ENCODE results near the gene RAB2B.
A peak's percentile ranks its signal among the peaks of the same experiment; 100 is the strongest.

The RAB2B gene

GRCh38 chr14:21476925-21477681 lies at the start of gene RAB2B, which contains the start of gene TOX4:
RAB2B (minus strand) TSS chr14:21476959; CDS start chr14:21476872, 87 bp downstream.
TOX4 (plus strand) TSS chr14:21477195; CDS start chr14:21477279, 84 bp downstream.
- peak; percentile 96 for DNase-seq (ENCODE audit: extremely low read depth, low read depth)
- H3K4me3 ChIP-seq (replicated peaks; ENCODE audit: low read depth, low read length), result peak within 1 kb of the TSS; percentile 100
- peak; percentile 95 for TF ChIP-seq CTCF (IDR thresholded peaks at IDR 0.05; ENCODE audit: low read depth, low read length, missing control alignments)

GRCh38 chr14:21525962-21526671 lies 49.4 kb upstream of the RAB2B start, which contains the start of gene SALL2:
SALL2 (minus strand) TSS chr14:21526346; CDS start chr14:21526127, 219 bp downstream.
- DNase-seq (ENCODE audit: extremely low read depth, low read depth), result peak; percentile 26
- no peak for TF ChIP-seq CTCF (IDR thresholded peaks at IDR 0.05; ENCODE audit: low read depth, low read length, missing control alignments)
- H3K4me3 ChIP-seq (replicated peaks; ENCODE audit: low read depth, low read length), result peak within 1 kb of the TSS; percentile 53

- no peak for DNase-seq (ENCODE audit: extremely low read depth, low read depth)
- TF ChIP-seq CTCF (IDR thresholded peaks at IDR 0.05; ENCODE audit: low read depth, low read length, missing control alignments), result no peak
- H3K4me3 ChIP-seq (replicated peaks; ENCODE audit: low read depth, low read length), result peak overlapping the region; percentile 53
Measured at GRCh38 chr14:21525571-21525961, 48.8 kb upstream of the RAB2B start.

- no peak for DNase-seq (ENCODE audit: extremely low read depth, low read depth)
- no peak for TF ChIP-seq CTCF (IDR thresholded peaks at IDR 0.05; ENCODE audit: low read depth, low read length, missing control alignments)
- peak overlapping the region; percentile 53 for H3K4me3 ChIP-seq (replicated peaks; ENCODE audit: low read depth, low read length)
Measured at GRCh38 chr14:21524575-21525490, 48.1 kb upstream of the RAB2B start.

- no peak for DNase-seq (ENCODE audit: extremely low read depth, low read depth)
- no peak overlapping the region for H3K4me3 ChIP-seq (replicated peaks; ENCODE audit: low read depth, low read length)
- TF ChIP-seq CTCF (IDR thresholded peaks at IDR 0.05; ENCODE audit: low read depth, low read length, missing control alignments), result no peak
Measured at GRCh38 chr14:21523203-21523602, 46.4 kb upstream of the RAB2B start.

- no peak overlapping the region for H3K4me3 ChIP-seq (replicated peaks; ENCODE audit: low read depth, low read length)
- no peak for TF ChIP-seq CTCF (IDR thresholded peaks at IDR 0.05; ENCODE audit: low read depth, low read length, missing control alignments)
- no peak for DNase-seq (ENCODE audit: extremely low read depth, low read depth)
Measured at GRCh38 chr14:21521501-21521900, 44.7 kb upstream of the RAB2B start.

All from HFF-Myc (cell line).